Adrenal gland (tissue), 5 donors: ENCODE results near the gene PLSCR3.

Experiments used
- CTCF ChIP-seq, 6 experiments: fragments of 450-650 bp in 4 of 6; fragments of 200-600 bp in 2 of 6; sonication (generic) in 1 of 6; IDR thresholded peaks; 1 replicate in 5 of 6; 2 replicates in 1 of 6; pipeline versions ENCODE4 v1.5.1 to v1.8.0; 2016 to 2021; ENCODE audit warnings: antibody characterized with exemption in 6 of 6, mild to moderate bottlenecking in 2 of 6, moderate library complexity in 1 of 6
- POLR2A ChIP-seq, 2 donors: fragments of 450-650 bp; IDR thresholded peaks; one replicate each; pipeline ENCODE4 v1.6.1; 2017; ENCODE audit warnings: antibody characterized with exemption in 2 of 2, mild to moderate bottlenecking in 2 of 2, moderate library complexity in 1 of 2
- donor health status: DM: no; HTN: no; CAD: no.

- TF ChIP-seq CTCF (IDR thresholded peaks at IDR 0.05) (no peak), POLR2A (IDR thresholded peaks at IDR 0.05) (no peak)
These were observed 19.1 kb upstream of the PLSCR3 start for GRCh38 chr17:7413346-7413985.
